ENCODE measurements around the gene FAM111B. TPM values are rescaled to one million over a fixed set of nuclear protein-coding genes. Genes with fewer than 3 reads are reported as not detected.
"Not testable (repeated sequence)": the region's sequence is repeated elsewhere in the genome, so short reads cannot be mapped to it uniquely, and the experiment has no call there.

FAM111B gene
- total RNA-seq, 1 experiment from 2014 or later: 49.3 TPM

- H3K9me3 ChIP-seq: peaks cover 25% of the 10 kb centered on the region
- DNase-seq: no peak
- H3K4me1 ChIP-seq: no peaks in the 10 kb centered on the region
- Mint-ChIP-seq H3K4me3 (ENCODE audit: unreplicated experiment) (no peak overlapping the region), H3K4me1 (ENCODE audit: low read depth, unreplicated experiment) (peaks cover 6% of the 10 kb centered on the region), H3K27me3 (ENCODE audit: insufficient read depth, unreplicated experiment) (no peaks in the 10 kb centered on the region), H3K36me3 (ENCODE audit: insufficient read depth, unreplicated experiment) (peaks cover 81% of the 10 kb centered on the region), H3K9me3 (ENCODE audit: unreplicated experiment) (peaks cover 22% of the 10 kb centered on the region), H3K27ac (ENCODE audit: unreplicated experiment) (no peak overlapping the region)
- no peaks in the 10 kb centered on the region for H3K27me3 ChIP-seq (replicated peaks; ENCODE audit: control insufficient read depth, insufficient read depth, low read length)
- H3K36me3 ChIP-seq (ENCODE audit: control insufficient read depth, insufficient read depth, low read length): no peaks in the 10 kb centered on the region; the same call in none of the 2 replicates
- intact Hi-C loops (cut with micrococcal nuclease; ENCODE audit: unreplicated experiment): no loop called here
- no peak overlapping the region for H3K4me3 ChIP-seq (ENCODE audit: low read depth, low read length)
- POLR2A ChIA-PET: no interaction called here
- CTCF ChIA-PET: no interaction called here
- no TSS peak for BruUV-seq (replicated peaks)
- TF ChIP-seq CTCF (IDR thresholded peaks at IDR 0.05; ENCODE audit: insufficient read depth in 1 of 2, low read depth in 1 of 2, low read length in 1 of 2, severe bottlenecking in 1 of 2, unreplicated experiment in 1 of 2): no peak
These were observed 10.7 kb downstream of the FAM111B start for GRCh38 chr11:59117774-59118173.

DNA sequence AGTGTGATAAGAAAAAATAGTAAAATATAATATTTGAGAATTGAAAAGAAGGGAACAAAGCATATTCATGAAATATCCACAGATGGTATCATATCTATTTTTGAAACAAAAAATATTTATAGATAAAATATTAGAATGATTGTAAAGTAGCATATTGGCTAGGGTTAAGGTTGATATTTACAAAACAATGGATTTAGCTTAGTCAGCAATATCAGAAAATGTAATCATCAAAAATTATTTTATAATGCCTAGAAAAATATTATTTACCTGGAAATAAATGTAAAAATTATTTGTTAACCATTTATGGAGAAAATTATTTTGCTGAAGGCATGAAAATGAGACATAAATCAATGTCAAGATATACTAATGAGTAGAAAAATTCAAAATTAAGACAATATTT, 12.8 kb downstream of the FAM111B start:
- Histone ChIP-seq H3K36me3 (ENCODE audit: control insufficient read depth, insufficient read depth, low read length) (peaks cover 2% of the 10 kb centered on the region), H3K9me3 (peaks cover 25% of the 10 kb centered on the region), H3K4me3 (ENCODE audit: low read depth, low read length) (no peak overlapping the region), H3K4me1 (no peaks in the 10 kb centered on the region), H3K27me3 (replicated peaks; ENCODE audit: control insufficient read depth, insufficient read depth, low read length) (no peaks in the 10 kb centered on the region)
- Mint-ChIP-seq H3K9me3 (ENCODE audit: unreplicated experiment) (peaks cover 28% of the 10 kb centered on the region), H3K36me3 (ENCODE audit: insufficient read depth, unreplicated experiment) (peaks cover 81% of the 10 kb centered on the region), H3K4me1 (ENCODE audit: low read depth, unreplicated experiment) (no peaks in the 10 kb centered on the region), H3K27me3 (ENCODE audit: insufficient read depth, unreplicated experiment) (no peaks in the 10 kb centered on the region), H3K4me3 (ENCODE audit: unreplicated experiment) (no peak overlapping the region), H3K27ac (ENCODE audit: unreplicated experiment) (no peak overlapping the region)
- TF ChIP-seq CTCF (IDR thresholded peaks at IDR 0.05; ENCODE audit: insufficient read depth in 1 of 2, low read depth in 1 of 2, low read length in 1 of 2, severe bottlenecking in 1 of 2, unreplicated experiment in 1 of 2): no peak
- no TSS peak for BruUV-seq (replicated peaks)
- POLR2A ChIA-PET: no interaction called here
- CTCF ChIA-PET: no interaction called here
- intact Hi-C loops (cut with micrococcal nuclease; ENCODE audit: unreplicated experiment): no loop called here
- no peak for DNase-seq

DNA sequence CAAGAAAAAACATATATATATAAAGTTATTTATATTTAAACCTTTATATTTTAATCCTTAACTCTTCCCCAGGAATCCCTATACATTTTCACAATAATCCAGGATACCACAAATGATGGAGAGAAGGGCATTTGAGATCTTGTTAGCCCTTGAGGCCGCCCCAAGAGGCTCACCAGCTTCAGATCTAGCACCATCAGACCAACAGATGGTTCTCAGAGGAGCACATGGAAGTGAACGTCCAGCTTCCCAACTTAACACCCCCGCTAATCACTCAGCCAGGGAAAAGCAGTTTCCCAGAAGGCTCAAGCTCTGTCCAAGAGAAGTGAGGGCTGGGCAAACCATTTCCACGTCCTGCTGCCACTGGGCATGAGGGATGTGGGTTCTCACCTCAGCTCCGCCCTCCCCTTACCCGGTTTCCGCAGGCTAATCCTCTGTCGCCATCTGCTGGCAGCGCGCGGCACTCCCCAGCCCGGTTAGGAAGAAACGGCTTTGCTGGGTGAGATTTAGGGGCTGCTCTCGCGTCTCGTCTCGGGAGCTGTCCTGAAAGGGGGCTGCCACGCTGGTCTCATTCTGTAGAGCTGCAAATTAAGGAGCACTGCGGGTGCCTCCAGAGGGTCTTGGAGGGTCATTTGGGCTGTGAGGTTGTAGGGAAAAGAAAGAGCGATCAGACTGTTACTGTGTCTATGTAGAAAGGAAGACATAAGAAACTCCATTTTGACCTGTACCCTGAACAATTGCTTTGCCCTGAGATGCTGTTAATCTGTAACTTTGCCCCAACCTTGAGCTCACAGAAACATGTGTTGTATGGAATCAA, 28.8 kb downstream of the FAM111B start:
- Histone ChIP-seq H3K27me3 (replicated peaks; ENCODE audit: control insufficient read depth, insufficient read depth, low read length) (no peaks in the 10 kb centered on the region), H3K4me1 (no peaks in the 10 kb centered on the region), H3K4me3 (ENCODE audit: low read depth, low read length) (no peak overlapping the region), H3K9me3 (peaks cover 20% of the 10 kb centered on the region), H3K36me3 (ENCODE audit: control insufficient read depth, insufficient read depth, low read length) (0 out of 2 replicates have a peak, but pooled peaks cover 2% of the 10 kb centered on the region)
- intact Hi-C loops (cut with micrococcal nuclease; ENCODE audit: unreplicated experiment): loop anchor here (1.0 kb wide), 1 partner anchor 39 kb away; no protein-coding TSS in a partner anchor
- TF ChIP-seq CTCF (IDR thresholded peaks at IDR 0.05; ENCODE audit: insufficient read depth in 1 of 2, low read depth in 1 of 2, low read length in 1 of 2, severe bottlenecking in 1 of 2, unreplicated experiment in 1 of 2): peak; percentile 79 to 88
- Mint-ChIP-seq H3K9me3 (ENCODE audit: unreplicated experiment) (peaks cover 24% of the 10 kb centered on the region), H3K4me1 (ENCODE audit: low read depth, unreplicated experiment) (peaks cover 1% of the 10 kb centered on the region), H3K27ac (ENCODE audit: unreplicated experiment) (no peak overlapping the region), H3K27me3 (ENCODE audit: insufficient read depth, unreplicated experiment) (no peaks in the 10 kb centered on the region), H3K4me3 (ENCODE audit: unreplicated experiment) (no peak overlapping the region), H3K36me3 (ENCODE audit: insufficient read depth, unreplicated experiment) (peaks cover 35% of the 10 kb centered on the region)
- no TSS peak for BruUV-seq (replicated peaks)
- DNase-seq: peak; percentile 53 to 77
- ChIA-PET CTCF (interaction anchor here (0.8 to 2.0 kb wide), 5 partner anchors 9 to 50 kb away, joined by 3 to 5 read pairs (median 3); no protein-coding TSS in a partner anchor), POLR2A (interaction anchor here (0.6 kb wide), 1 partner anchor 75 kb away, joined by 3 read pairs; no protein-coding TSS in a partner anchor)

GRCh38 chr11:59136551-59136950, 29.5 kb downstream of the FAM111B start:
- H3K4me1 Mint-ChIP-seq (ENCODE audit: low read depth, unreplicated experiment); H3K36me3 ChIP-seq (ENCODE audit: control insufficient read depth, insufficient read depth, low read length); H3K4me3 Mint-ChIP-seq (ENCODE audit: unreplicated experiment); H3K27ac Mint-ChIP-seq (ENCODE audit: unreplicated experiment); H3K27me3 ChIP-seq (replicated peaks; ENCODE audit: control insufficient read depth, insufficient read depth, low read length); H3K4me3 ChIP-seq (ENCODE audit: low read depth, low read length); H3K4me1 ChIP-seq; BruUV-seq (replicated peaks); H3K27me3 Mint-ChIP-seq (ENCODE audit: insufficient read depth, unreplicated experiment); DNase-seq: not testable (repeated sequence)
- Mint-ChIP-seq H3K9me3 (ENCODE audit: unreplicated experiment) (peaks cover 19% of the 10 kb centered on the region), H3K36me3 (ENCODE audit: insufficient read depth, unreplicated experiment) (peaks cover 28% of the 10 kb centered on the region)
- intact Hi-C loops (cut with micrococcal nuclease; ENCODE audit: unreplicated experiment): loop anchor here (1.0 kb wide), 1 partner anchor 39 kb away; no protein-coding TSS in a partner anchor
- ChIA-PET CTCF (interaction anchor here (1.0 to 2.0 kb wide), 2 partner anchors 18 to 30 kb away, joined by 3 to 4 read pairs; no protein-coding TSS in a partner anchor), POLR2A (interaction anchor here (0.6 kb wide), 1 partner anchor 76 kb away, joined by 3 read pairs; no protein-coding TSS in a partner anchor)
- peaks cover 13% of the 10 kb centered on the region for H3K9me3 ChIP-seq

Measured in Caco-2 (cell line).